Measurements from ENCODE around the gene LGALS4.
"Not testable (repeated sequence)": the region's sequence is repeated elsewhere in the genome, so short reads cannot be mapped to it uniquely, and the experiment has no call there.

LGALS4 gene

DNA sequence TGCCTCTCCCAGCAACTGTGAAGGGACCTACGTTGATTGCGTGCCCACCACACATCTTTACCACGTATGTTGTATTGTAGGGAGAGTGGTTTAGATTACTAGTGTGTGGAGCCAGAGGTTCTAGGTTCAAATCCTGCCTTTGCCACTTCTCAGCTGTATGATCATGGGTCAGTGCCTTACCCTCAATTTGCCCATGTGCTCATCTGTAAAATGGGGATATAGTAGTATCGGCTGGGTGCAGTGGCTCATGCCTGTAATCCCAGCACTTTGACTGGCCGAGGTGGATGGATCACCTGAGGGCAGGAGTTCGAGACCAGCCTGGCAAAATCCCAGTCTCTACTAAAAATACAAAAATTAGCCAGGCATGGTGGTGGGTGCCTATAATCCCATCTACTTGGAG is 578 bp upstream of the LGALS4 start:
- H3K27ac ChIP-seq: peak overlapping the region; percentile 11; the same call in 1 of the 2 replicates
- TF ChIP-seq ZFX (IDR thresholded peaks at IDR 0.05): no peak
- TF ChIP-seq, protein P1, sequence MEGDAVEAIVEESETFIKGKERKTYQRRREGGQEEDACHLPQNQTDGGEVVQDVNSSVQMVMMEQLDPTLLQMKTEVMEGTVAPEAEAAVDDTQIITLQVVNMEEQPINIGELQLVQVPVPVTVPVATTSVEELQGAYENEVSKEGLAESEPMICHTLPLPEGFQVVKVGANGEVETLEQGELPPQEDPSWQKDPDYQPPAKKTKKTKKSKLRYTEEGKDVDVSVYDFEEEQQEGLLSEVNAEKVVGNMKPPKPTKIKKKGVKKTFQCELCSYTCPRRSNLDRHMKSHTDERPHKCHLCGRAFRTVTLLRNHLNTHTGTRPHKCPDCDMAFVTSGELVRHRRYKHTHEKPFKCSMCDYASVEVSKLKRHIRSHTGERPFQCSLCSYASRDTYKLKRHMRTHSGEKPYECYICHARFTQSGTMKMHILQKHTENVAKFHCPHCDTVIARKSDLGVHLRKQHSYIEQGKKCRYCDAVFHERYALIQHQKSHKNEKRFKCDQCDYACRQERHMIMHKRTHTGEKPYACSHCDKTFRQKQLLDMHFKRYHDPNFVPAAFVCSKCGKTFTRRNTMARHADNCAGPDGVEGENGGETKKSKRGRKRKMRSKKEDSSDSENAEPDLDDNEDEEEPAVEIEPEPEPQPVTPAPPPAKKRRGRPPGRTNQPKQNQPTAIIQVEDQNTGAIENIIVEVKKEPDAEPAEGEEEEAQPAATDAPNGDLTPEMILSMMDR (conservative IDR thresholded peaks at IDR 0.05): no peak

- H3K27ac ChIP-seq: no peak overlapping the region
- no peak for TF ChIP-seq ZFX (IDR thresholded peaks at IDR 0.05)
- TF ChIP-seq, protein P1 (conservative IDR thresholded peaks at IDR 0.05): no peak
Measured at GRCh38 chr19:38812009-38812840, 520 bp downstream of the LGALS4 start.

- TF ChIP-seq ZFX (IDR thresholded peaks at IDR 0.05): no peak
- TF ChIP-seq, protein P1 (conservative IDR thresholded peaks at IDR 0.05): no peak
- no peak overlapping the region for H3K27ac ChIP-seq
Measured at GRCh38 chr19:38809592-38810252, 3.0 kb downstream of the LGALS4 start.

DNA sequence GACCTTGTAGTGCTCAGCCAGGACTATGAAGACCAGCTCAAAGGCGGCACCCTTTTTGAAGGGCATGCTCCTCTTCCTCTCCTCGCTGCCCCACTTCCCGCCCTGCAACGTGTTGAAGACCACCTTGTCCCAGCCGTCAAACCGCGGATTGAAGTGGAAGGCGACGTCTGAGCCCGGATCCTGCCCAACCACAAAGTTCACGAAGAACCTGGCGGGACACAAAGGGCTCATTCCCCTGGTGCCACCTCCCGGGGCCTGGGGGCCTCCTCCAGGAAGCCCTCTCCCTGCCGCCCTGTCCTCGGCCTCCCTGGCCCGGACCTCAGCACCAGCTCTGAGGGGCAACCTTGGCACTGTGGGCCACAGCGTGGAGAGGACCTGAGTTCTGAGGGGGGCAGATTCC is 4.0 kb downstream of the LGALS4 start:
- TF ChIP-seq, protein P1 (conservative IDR thresholded peaks at IDR 0.05): no peak
- TF ChIP-seq ZFX (IDR thresholded peaks at IDR 0.05): no peak
- no peak overlapping the region for H3K27ac ChIP-seq

DNA sequence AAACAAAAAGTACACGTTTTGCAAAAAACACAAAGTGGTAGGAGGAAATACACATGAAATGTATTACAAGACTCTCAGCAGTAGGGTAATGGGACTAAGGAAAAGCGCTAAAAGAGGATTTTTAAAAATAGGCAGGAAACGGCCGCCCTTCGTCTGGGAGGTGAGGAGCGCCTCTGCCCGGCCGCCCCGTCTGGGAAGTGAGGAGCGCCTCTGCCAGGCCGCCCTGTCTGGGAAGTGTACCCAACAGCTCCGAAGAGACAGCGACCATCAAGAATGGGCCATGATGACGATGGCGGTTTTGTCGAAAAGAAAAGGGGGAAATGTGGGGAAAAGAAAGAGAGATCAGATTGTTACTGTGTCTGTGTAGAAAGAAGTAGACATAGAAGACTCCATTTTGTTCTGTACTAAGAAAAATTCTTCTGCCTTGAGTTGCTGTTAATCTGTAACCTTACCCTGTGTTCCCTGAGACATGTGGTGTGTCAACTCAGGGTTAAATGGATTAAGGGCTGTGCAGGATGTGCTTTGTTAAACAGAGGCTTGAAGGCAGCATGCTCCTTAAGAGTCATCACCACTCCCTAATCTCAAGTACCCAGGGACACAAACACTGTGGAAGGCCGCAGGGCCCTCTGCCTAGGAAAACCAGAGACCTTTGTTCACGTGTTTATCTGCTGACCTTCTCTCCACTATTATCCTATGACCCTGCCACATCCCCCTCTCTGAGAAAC is 5.2 kb downstream of the LGALS4 start:
- not testable (repeated sequence) for H3K27ac ChIP-seq

GRCh38 chr19:38806371-38806770 is 6.4 kb downstream of the LGALS4 start:
- no peak for TF ChIP-seq ZFX (IDR thresholded peaks at IDR 0.05)
- TF ChIP-seq, protein P1 (conservative IDR thresholded peaks at IDR 0.05): no peak
- H3K27ac ChIP-seq: no peak overlapping the region

DNA sequence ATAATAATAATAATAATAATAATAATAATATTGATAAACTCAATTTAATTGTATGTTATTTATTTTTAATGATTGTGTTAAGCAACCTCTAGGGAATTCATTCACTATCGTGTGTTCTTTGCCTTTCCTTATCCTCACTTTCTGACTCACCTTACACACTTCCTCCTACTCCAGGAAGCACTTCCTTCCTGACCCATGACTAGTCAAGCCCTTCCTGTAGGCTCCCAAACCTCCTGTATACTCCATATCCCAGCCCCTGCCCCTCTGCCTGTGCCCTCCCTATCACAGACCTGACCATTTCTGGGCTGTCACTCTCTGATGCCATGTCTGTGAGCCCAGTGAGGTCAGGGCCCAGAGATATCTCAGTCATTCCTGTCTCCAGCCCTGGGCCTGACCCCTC is 7.6 kb downstream of the LGALS4 start:
- H3K27ac ChIP-seq: no peak overlapping the region
- TF ChIP-seq, protein P1 (conservative IDR thresholded peaks at IDR 0.05): no peak
- TF ChIP-seq ZFX (IDR thresholded peaks at IDR 0.05): no peak

Measured in C4-2B (cell line).